Stimulated activated CD8-positive, alpha-beta memory T cell treated with anti-CD3 and anti-CD28 coated beads, Interleukin-4, amount 100 ng/mL, for 1 hour (primary cell): ENCODE measurements around the gene GALNT9.
"Not testable (repeated sequence)": the region's sequence is repeated elsewhere in the genome, so short reads cannot be mapped to it uniquely, and the experiment has no call there.

Source experiments
- DNase-seq, 2 donors: peaks; one replicate each; pipeline ENCODE4 v3.0.0-alpha.2; 2020; ENCODE audit warnings: low read depth in 2 of 2, low spot score in 1 of 2

The GALNT9 gene

GRCh38 chr12:132238488-132238854 is 90.9 kb downstream of the GALNT9 start:
- no peak for DNase-seq

GRCh38 chr12:132237772-132238487 is 91.5 kb downstream of the GALNT9 start:
- DNase-seq, result no peak

- no peak for DNase-seq
Measured at GRCh38 chr12:132236930-132237771, 92.2 kb downstream of the GALNT9 start.

GRCh38 chr12:132236129-132236929 is 93.1 kb downstream of the GALNT9 start:
- DNase-seq, result no peak

GRCh38 chr12:132235116-132235820 is 94.1 kb downstream of the GALNT9 start:
- DNase-seq, result no peak

GRCh38 chr12:132230381-132230780 is 99.0 kb downstream of the GALNT9 start:
- DNase-seq, result no peak

GRCh38 chr12:132229926-132230325 is 99.5 kb downstream of the GALNT9 start:
- no peak for DNase-seq

- DNase-seq, result no peak
Measured at GRCh38 chr12:132229193-132229760, 100.1 kb downstream of the GALNT9 start.

- no peak for DNase-seq
Measured at GRCh38 chr12:132228476-132229192, 100.8 kb downstream of the GALNT9 start.

GRCh38 chr12:132227782-132228475 is 101.5 kb downstream of the GALNT9 start:
- DNase-seq, result no peak

GRCh38 chr12:132227118-132227517 is 102.3 kb downstream of the GALNT9 start:
- DNase-seq, result no peak

GRCh38 chr12:132226604-132227003 is 102.8 kb downstream of the GALNT9 start:
- DNase-seq, result no peak

- no peak for DNase-seq
Measured at GRCh38 chr12:132225214-132225613, 104.2 kb downstream of the GALNT9 start.

- DNase-seq, result no peak
Measured at GRCh38 chr12:132224484-132224883, 104.9 kb downstream of the GALNT9 start.

- DNase-seq, result no peak
Measured at GRCh38 chr12:132222808-132223173, 106.6 kb downstream of the GALNT9 start.

- peak in 1 of 2 donors; percentile 10 for DNase-seq
Measured at GRCh38 chr12:132222096-132222807, 107.1 kb downstream of the GALNT9 start.

- DNase-seq, result not testable (repeated sequence)
Measured at GRCh38 chr12:132219761-132220160, 109.6 kb downstream of the GALNT9 start.

- DNase-seq, result no peak
Measured at GRCh38 chr12:132219323-132219722, 110.1 kb downstream of the GALNT9 start.

- DNase-seq, result no peak
Measured at GRCh38 chr12:132218915-132219314, 110.5 kb downstream of the GALNT9 start.
